Stomach (tissue), 4 donors: ENCODE measurements around the gene PAQR5.

Experiments
- CTCF ChIP-seq, 7 experiments: fragments of 450-650 bp in 4 of 7; fragments of 200-600 bp in 3 of 7; sonication (generic) in 3 of 7; IDR thresholded peaks; one replicate each; pipeline ENCODE4 v1.5.1; 2016 to 2019; ENCODE audit warnings: antibody characterized with exemption in 7 of 7, control low read depth in 2 of 7, mild to moderate bottlenecking in 1 of 7
- POLR2A ChIP-seq, 4 donors: fragments of 450-650 bp; IDR thresholded peaks; one replicate each; pipeline ENCODE4 v1.6.1; 2016; ENCODE audit warnings: antibody characterized with exemption in 4 of 4, control low read depth in 2 of 4, mild to moderate bottlenecking in 1 of 4, moderate library complexity in 1 of 4
- POLR2AphosphoS5 ChIP-seq, 3 donors: sonication (generic); formaldehyde crosslinking; IDR thresholded peaks; one replicate each; pipeline ENCODE4 v1.6.1; 2016; ENCODE audit warnings: antibody characterized with exemption in 3 of 3

GRCh38 chr15:69314131-69314530, 15.4 kb downstream of the PAQR5 start:
- TF ChIP-seq CTCF (IDR thresholded peaks at IDR 0.05) (no peak), POLR2A (IDR thresholded peaks at IDR 0.05) (no peak), POLR2AphosphoS5 (IDR thresholded peaks at IDR 0.05) (no peak)
